Keratinocyte (primary cell): ENCODE measurements around the gene PRR14L. TPM values are rescaled to one million over a fixed set of nuclear protein-coding genes. Genes with fewer than 3 reads are reported as not detected.
"Not testable (repeated sequence)": the region's sequence is repeated elsewhere in the genome, so short reads cannot be mapped to it uniquely, and the experiment has no call there.

Source experiments
- DNase-seq: peaks from one replicate; pipeline ENCODE4 v3.0.0-alpha.2; 2011; ENCODE audit warnings: low read depth, missing footprints, low spot score
- FAIRE-seq: peaks from 2 replicates; lab custom pipeline; 2011; peaks lifted over from hg19 to GRCh38; lab: Jason Lieb, UNC
- H2AFZ ChIP-seq: 2 replicates; pipeline ENCODE4 v1.6.0; 2012; ENCODE audit warnings: low read length, control low read depth, inconsistent platforms; ENCODE audit not compliant: control insufficient read depth
- H3K27ac ChIP-seq: 2 replicates; pipeline ENCODE4 v1.5.1; 2011; ENCODE audit warnings: low read length; ENCODE audit not compliant: control insufficient read depth, insufficient read depth
- H3K27me3 ChIP-seq: 3 replicates; pipeline ENCODE4 v1.6.0; 2011; ENCODE audit warnings: low read length; ENCODE audit not compliant: control insufficient read depth, insufficient read depth; ENCODE audit errors: extremely low read depth
- H3K36me3 ChIP-seq, 2 experiments: 2 replicates in 1 of 2; 3 replicates in 1 of 2; pipeline ENCODE4 v1.5.1; 2011; ENCODE audit warnings: low read length in 2 of 2, mild to moderate bottlenecking in 1 of 2; ENCODE audit not compliant: control insufficient read depth in 2 of 2, insufficient read depth in 2 of 2; ENCODE audit errors: extremely low read depth in 1 of 2
- H3K4me1 ChIP-seq: 3 replicates; pipeline ENCODE4 v1.5.1; 2011; ENCODE audit warnings: low read length; ENCODE audit not compliant: control insufficient read depth, insufficient read depth; ENCODE audit errors: extremely low read depth
- H3K4me2 ChIP-seq: 3 replicates; pipeline ENCODE4 v1.6.0; 2011; ENCODE audit warnings: low read depth, low read length; ENCODE audit not compliant: control insufficient read depth, insufficient read depth; ENCODE audit errors: extremely low read depth
- H3K4me3 ChIP-seq, 3 experiments: fragments of 200-600 bp in 1 of 3; sonication (generic) in 1 of 3; 2 replicates in 2 of 3; 3 replicates in 1 of 3; pipeline ENCODE4 v1.5.1; 2011 to 2016; ENCODE audit warnings: low read length in 3 of 3, mild to moderate bottlenecking in 3 of 3, control low read depth in 2 of 3, inconsistent platforms in 1 of 3, low read depth in 1 of 3, mixed read lengths in 1 of 3, mixed run types in 1 of 3, moderate library complexity in 1 of 3; ENCODE audit not compliant: control insufficient read depth in 2 of 3, insufficient read depth in 2 of 3; ENCODE audit errors: extremely low read depth in 1 of 3
- H3K79me2 ChIP-seq: 2 replicates; pipeline ENCODE4 v1.6.0; 2012; ENCODE audit warnings: low read length; ENCODE audit not compliant: control insufficient read depth, insufficient read depth
- H3K9ac ChIP-seq: 3 replicates; pipeline ENCODE4 v1.6.0; 2011; ENCODE audit warnings: low read length; ENCODE audit not compliant: control insufficient read depth, insufficient read depth; ENCODE audit errors: extremely low read depth
- H3K9me1 ChIP-seq: 3 replicates; pipeline ENCODE4 v1.6.0; 2011; ENCODE audit warnings: low read length; ENCODE audit not compliant: control insufficient read depth, insufficient read depth; ENCODE audit errors: extremely low read depth
- H3K9me3 ChIP-seq: 2 replicates; pipeline ENCODE4 v1.5.1; 2012; ENCODE audit warnings: low read depth, low read length; ENCODE audit not compliant: control insufficient read depth
- H4K20me1 ChIP-seq: 3 replicates; pipeline ENCODE4 v1.6.0; 2011; ENCODE audit warnings: low read length; ENCODE audit not compliant: control insufficient read depth, insufficient read depth; ENCODE audit errors: extremely low read depth
- CTCF ChIP-seq, 3 experiments: IDR thresholded peaks in 1 of 3; conservative IDR thresholded peaks in 1 of 3; optimal IDR thresholded peaks in 1 of 3; 2 replicates in 2 of 3; 3 replicates in 1 of 3; pipeline versions ENCODE3 to v1.5.1; 2011; ENCODE audit warnings: low read length in 3 of 3, mild to moderate bottlenecking in 3 of 3, moderate library complexity in 2 of 3, control low read depth in 1 of 3, inconsistent platforms in 1 of 3; ENCODE audit not compliant: insufficient read depth in 2 of 3; ENCODE audit errors: extremely low read depth in 1 of 3
- EZH2 ChIP-seq: IDR thresholded peaks from one replicate; pipeline ENCODE4 v1.6.1; 2012; ENCODE audit warnings: inconsistent platforms, mild to moderate bottlenecking, low read length, moderate library complexity
- dilution Hi-C: fragments of 300-500 bp; cut with MboI; formaldehyde crosslinking; loops from one replicate; pipeline ENCODE4 v1.7.0; 2020; ENCODE audit warnings: low sequenced_read_pairs; ENCODE audit not compliant: extremely low pct_ligation_motif_present
- polyA plus RNA-seq, 5 experiments: library from polyadenylated mRNA; depleted of rRNA in 3 of 5; stranded (reverse) in 3 of 5; stranded (forward) in 1 of 5; unstranded in 1 of 5; fragments of >200 nt; gene quantifications; 1 replicate in 1 of 5; 2 replicates in 3 of 5; 3 replicates in 1 of 5; pipeline versions ENCODE4 v1.2.1 to v1.2.3, GENCODE V29; 2011 to 2012; ENCODE audit warnings: missing spikeins in 2 of 5, low read depth in 1 of 5, low replicate concordance in 1 of 5

PRR14L gene
- polyA plus RNA-seq, 1 donor (not counting 4 experiments of a cell fraction or from before 2014, with no cell fraction given): 13.6 TPM

GRCh38 chr22:31719850-31720471 is 30.0 kb downstream of the PRR14L start:
- Histone ChIP-seq H3K9ac (no peak overlapping the region), H3K4me3 (no peak overlapping the region), H3K9me1 (no peaks in the 10 kb centered on the region), H3K9me3 (no peaks in the 10 kb centered on the region), H2AFZ (no peak overlapping the region), H3K27me3 (no peaks in the 10 kb centered on the region), H3K36me3 (peaks cover 22 to 27% of the 10 kb centered on the region in 2 experiments), H4K20me1 (no peaks in the 10 kb centered on the region), H3K4me1 (no peaks in the 10 kb centered on the region), H3K4me2 (no peak overlapping the region), H3K27ac (no peak overlapping the region), H3K79me2 (peaks cover 4% of the 10 kb centered on the region)
- dilution Hi-C loops: no loop called here
- DNase-seq (no peak), FAIRE-seq (no peak)
- TF ChIP-seq EZH2 (no peak), CTCF (optimal IDR thresholded peaks at IDR 0.05 in 1 of 3, IDR thresholded peaks at IDR 0.05 in 1 of 3, conservative IDR thresholded peaks at IDR 0.05 in 1 of 3; ENCODE audit: extremely low read depth in 1 of 3, insufficient read depth in 2 of 3, low read length in 3 of 3) (no peak)

DNA sequence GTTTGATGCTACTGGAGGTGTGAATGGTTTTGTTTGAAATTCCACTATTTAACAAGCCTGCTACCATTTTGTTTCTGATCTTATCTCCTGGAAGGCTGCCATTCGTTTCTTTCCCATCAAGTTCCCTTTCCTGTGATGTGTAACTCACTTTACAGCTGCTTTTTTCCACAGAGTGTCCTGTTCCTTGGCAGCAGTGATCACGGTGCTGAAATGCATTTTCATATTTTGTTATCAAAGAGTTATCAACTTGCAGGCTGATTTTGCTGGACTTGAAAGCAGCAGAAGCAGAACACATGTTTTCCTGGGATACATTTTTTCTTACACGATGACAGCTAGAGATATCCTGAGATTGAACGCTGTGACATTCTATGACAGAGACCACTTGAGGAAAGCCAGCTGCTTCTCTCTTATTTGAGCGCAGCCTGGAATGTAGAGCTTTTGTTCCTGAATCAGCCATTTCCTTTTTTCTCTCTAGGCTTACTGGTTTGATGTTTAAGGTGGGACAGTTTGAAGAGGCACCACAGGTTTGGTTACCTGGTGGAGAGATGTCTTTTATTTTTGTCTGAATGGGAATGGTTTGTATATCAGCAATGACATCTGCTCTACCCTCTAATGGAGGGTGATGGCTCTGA is 34.7 kb downstream of the PRR14L start:
- no peak overlapping the region for H3K4me2 ChIP-seq
- no peaks in the 10 kb centered on the region for H3K4me1 ChIP-seq
- no peak for TF ChIP-seq CTCF (optimal IDR thresholded peaks at IDR 0.05 in 1 of 3, IDR thresholded peaks at IDR 0.05 in 1 of 3, conservative IDR thresholded peaks at IDR 0.05 in 1 of 3; ENCODE audit: extremely low read depth in 1 of 3, insufficient read depth in 2 of 3, low read length in 3 of 3)
- no peak for TF ChIP-seq EZH2
- H3K9me1 ChIP-seq: no peaks in the 10 kb centered on the region
- peaks cover 3% of the 10 kb centered on the region for H3K79me2 ChIP-seq
- no peaks in the 10 kb centered on the region for H3K27me3 ChIP-seq
- no peaks in the 10 kb centered on the region for H4K20me1 ChIP-seq
- dilution Hi-C loops: no loop called here
- H3K9ac ChIP-seq: no peak overlapping the region
- no peak overlapping the region for H3K27ac ChIP-seq
- no peak overlapping the region for H2AFZ ChIP-seq
- FAIRE-seq: no peak
- no peaks in the 10 kb centered on the region for H3K9me3 ChIP-seq
- no peak for DNase-seq
- H3K36me3 ChIP-seq: peaks cover 37 to 42% of the 10 kb centered on the region in 2 experiments
- H3K4me3 ChIP-seq: no peak overlapping the region

GRCh38 chr22:31711226-31711625 is 38.7 kb downstream of the PRR14L start:
- H2AFZ ChIP-seq, H3K4me1 ChIP-seq, DNase-seq, H3K9ac ChIP-seq, FAIRE-seq, H3K9me1 ChIP-seq, H3K27me3 ChIP-seq, H3K4me3 ChIP-seq, dilution Hi-C loops, H3K79me2 ChIP-seq, H3K9me3 ChIP-seq, H4K20me1 ChIP-seq, H3K4me2 ChIP-seq, H3K27ac ChIP-seq: not testable (repeated sequence)
- H3K36me3 ChIP-seq: peaks cover 30 to 34% of the 10 kb centered on the region in 2 experiments
